HG02884 (cell line): ENCODE measurements around the gene GPR141.

ENCODE experiments used
- ATAC-seq: cut with Tn5 transposase; IDR thresholded peaks from one replicate; pipeline ENCODE4 v1.9.1; 2021; ENCODE audit warnings: mild to moderate bottlenecking, moderate library complexity; ENCODE audit not compliant: unreplicated experiment

The GPR141 gene

DNA sequence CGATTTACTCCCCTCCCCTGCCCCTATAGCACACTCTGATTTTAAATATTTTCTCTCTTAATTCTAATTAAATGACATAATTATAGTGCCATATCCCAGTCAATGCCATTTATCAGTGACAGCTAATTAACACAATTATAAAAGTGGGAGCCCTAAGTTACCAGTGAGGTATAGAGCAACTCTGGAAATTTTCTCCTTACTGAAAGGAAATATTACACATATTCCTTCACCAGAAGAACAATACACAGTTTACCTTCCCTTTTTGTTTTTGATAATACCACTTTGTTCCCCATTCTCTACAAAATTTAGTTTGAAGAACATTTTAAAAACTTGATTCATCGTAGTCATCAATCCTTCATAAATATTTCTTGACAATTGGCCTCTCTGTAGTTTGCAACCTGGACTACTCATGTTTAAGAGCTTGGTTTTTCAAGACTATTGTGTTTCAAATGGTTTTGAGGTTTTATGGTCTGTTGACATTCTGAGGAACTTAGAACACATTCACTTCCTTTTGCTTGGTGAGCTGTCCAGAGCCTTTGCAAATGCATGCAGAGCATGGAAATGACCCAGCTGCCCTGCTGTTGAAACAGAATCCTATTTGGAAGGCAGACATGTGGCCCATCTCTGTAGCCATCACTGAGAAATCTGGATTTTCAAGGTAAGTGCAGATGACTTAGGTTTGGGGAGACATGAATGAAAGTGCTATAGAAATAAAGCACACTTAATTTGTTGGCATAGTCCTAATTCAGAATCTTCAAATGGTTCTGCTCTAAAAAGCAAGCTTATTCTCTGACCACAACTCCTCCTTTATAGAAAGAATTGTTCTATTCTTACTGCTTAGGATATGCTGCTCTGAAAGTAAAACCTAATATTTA lies at the start of gene GPR141:
TSS of gene GPR141 (plus strand) at position 521 of the 875 bp plus-strand sequence. CDS start 56,628 bp downstream, outside the sequence.
- ATAC-seq, result peak; percentile 92

- ATAC-seq, result no peak
Observed at GRCh38 chr7:37635346-37635745, 48.2 kb upstream of the GPR141 start.

DNA sequence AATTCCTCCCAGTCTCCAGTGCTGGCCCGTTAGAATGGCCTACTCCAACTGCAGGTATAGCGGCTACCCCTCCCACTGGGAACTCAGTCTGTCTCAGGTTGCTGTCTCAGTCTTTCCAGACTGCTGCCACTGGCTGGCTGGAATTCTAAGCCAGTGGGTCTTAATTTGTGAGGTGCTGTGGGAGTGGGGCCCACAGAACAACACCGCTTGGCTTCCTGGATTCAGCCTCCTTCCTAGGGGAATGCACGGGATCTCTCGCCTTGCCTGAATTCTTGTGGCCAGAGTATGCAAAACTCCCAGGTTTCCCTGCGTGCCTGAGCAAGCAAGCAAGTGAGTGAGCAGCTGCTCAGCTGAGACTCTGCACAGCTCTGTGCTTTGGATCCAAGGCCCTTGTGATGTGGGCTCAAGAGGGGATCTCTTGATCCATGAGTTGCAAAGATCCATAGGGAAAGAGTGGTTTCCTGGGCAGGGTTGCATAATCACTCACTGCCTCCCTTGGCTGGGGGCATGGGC lies 41.5 kb upstream of the GPR141 start:
- ATAC-seq, result no peak

- ATAC-seq, result no peak
Observed at GRCh38 chr7:37643876-37644275, 39.7 kb upstream of the GPR141 start.

GRCh38 chr7:37645282-37646050 lies 38.1 kb upstream of the GPR141 start:
- no peak for ATAC-seq

- ATAC-seq, result peak; percentile 73
Observed at GRCh38 chr7:37656913-37657530, 26.5 kb upstream of the GPR141 start.

- ATAC-seq, result no peak
Observed at GRCh38 chr7:37657816-37658215, 25.8 kb upstream of the GPR141 start.

DNA sequence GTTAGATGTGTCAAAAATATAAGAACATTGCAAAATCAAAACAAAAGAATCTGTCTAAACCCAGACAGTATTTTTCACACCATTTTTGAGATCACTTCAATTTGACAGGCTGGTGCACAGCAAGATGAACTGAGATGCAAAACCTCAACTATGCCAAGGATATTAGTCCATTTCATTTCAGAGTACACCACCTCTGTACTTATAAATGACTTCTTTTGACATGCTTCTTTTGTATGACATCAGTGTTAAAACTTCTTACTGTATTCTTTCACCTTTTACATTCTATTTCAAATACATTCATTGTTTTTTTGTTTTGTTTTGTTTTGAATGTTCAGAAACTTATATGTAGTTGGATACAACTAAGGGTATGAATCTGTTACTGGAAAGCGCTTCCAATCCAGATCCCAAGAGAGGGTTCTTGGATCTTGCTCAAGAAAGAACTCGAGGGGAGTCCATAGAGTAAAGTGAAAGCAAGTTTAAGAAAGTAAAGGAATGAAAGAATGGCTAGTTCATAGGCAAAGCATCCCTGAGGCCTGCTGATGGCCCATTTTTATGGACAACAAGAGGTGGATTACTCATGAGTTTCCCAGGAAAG lies 23.5 kb upstream of the GPR141 start:
- no peak for ATAC-seq

DNA sequence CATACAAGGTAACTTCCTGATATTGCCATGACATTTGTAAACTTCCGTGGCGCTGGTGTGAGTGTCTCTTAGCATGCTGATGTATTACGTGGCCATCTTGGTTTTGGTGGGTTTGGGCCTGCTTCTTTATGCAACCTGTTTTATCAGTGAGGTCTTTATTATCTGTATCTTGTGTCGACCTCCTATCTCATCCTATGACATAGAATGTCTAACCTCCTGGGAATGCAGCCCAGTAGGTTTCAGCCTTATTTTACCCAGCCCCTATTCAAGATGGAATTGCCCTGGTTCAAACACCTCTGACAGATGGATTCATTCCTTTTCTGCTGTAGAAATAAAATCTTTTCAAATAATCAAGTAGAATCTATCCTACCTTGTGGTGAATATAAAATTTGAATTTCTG lies 23.0 kb upstream of the GPR141 start:
- no peak for ATAC-seq

DNA sequence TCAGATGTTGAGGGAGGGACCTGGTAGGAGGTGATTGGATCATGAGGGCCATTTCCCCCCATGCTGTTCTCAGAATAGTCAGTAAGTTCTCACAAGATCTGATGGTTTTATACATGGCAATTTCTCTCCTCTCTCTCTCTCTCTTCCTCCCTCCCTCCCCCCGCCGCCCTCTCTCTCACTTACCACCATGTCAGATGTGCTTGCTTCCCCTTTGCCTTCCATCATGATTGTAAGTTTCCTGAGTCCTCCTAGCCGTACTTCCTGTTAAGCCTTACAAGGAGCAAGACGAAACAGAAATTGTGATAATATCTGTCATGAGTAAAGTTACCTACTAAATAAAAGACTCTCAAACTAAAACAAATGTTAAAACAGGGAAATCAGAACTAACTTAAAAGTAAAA lies 19.9 kb upstream of the GPR141 start:
- no peak for ATAC-seq

- ATAC-seq, result no peak
Observed at GRCh38 chr7:37665352-37666022, 18.1 kb upstream of the GPR141 start.

DNA sequence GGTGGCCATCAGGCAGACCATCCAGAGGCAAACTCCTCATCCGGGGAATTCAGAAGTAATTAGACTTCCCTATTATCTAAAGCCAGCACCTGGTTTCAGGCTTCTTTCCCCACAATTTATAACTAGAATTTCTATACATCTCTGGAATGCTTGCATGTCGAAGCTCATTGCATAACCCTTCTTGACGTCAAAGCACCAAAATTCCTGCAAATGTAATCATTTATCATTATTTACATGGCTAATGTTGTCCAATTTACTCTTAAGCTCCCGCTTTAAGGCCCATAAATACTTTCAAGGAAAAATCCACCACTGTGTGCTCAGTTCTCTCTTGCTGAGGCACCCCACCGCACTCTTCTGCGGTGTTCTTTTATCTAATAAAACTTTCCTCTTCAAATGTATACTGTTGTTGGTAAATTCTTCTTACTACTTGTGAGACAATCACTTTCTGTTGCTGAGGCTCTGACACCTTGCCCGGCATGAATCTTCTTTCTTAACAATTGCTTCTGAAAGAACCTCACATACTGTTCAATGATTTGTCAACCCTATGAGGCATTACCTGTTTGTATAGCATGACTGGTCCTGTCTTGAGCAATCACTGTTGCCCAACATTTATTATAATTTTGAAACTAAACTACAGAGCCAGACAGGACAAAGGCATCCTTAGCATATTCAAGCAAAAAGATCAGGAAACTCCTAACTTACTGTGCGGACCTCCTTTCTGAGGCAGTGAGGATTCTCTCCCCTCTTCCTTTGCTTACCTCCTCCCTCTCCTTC lies 17.4 kb upstream of the GPR141 start:
- no peak for ATAC-seq

GRCh38 chr7:37669818-37670217 lies 13.7 kb upstream of the GPR141 start:
- no peak for ATAC-seq

DNA sequence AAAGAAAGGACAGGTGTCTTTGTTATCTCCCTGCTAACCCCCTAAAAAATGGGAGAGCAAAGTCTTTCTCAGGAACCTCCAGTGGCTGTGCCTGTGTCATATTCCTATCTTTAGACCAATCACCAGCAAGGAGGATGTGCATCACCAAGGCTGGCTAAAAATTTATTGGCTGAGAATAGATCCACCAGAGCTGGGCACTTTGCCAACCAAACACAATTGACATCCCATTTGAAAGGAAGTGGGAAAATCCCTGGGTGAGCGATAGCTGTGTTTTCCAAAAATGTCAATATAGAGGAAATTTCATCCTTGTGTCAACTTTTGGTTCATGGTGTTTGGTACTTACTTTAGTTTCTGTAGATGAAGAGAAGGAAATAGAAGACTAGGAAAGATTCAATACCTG lies 13.1 kb upstream of the GPR141 start:
- ATAC-seq, result no peak

- ATAC-seq, result no peak
Observed at GRCh38 chr7:37671876-37672275, 11.7 kb upstream of the GPR141 start.

- no peak for ATAC-seq
Observed at GRCh38 chr7:37672926-37673325, 10.6 kb upstream of the GPR141 start.

DNA sequence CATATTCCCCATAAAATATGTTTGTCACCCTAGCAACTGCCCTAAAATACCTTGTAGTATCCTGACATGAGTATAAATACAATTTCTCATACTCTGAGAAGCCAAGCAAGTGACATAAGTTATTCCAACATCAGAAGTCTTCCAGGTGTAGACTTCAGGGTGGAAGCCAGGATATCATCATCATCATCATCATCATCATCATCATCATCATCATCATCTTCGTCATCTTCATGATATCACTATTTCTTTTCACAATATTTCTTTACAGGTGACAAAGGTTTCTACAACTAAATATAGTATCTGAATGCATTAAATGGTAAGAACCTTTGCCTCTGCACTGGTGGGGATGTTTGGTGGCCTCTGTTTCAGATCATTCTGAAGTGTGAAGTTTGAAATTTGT lies 10.0 kb upstream of the GPR141 start:
- no peak for ATAC-seq

GRCh38 chr7:37674531-37674930 lies 9.0 kb upstream of the GPR141 start:
- ATAC-seq, result no peak

- no peak for ATAC-seq
Observed at GRCh38 chr7:37675749-37676148, 7.8 kb upstream of the GPR141 start.

DNA sequence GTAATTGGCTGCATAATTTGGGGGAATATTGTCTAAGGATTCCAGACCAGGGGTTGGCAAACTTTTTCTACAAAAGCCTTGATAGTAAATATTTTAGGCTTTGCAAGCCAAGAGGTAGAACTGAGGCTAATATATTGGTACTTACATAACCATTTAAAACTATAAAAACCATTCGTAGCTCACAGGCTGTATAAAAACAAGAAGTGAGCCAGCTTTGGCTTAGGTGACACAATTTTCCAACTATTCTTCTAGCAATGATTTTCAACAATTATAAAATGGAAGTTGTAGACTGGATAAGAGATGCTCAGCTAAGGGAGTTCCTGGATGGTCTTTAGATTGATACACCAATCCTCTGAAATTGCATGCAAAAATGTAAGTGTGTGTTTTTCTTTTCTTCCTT lies 1.4 kb downstream of the GPR141 start:
- no peak for ATAC-seq
